Measurements from ENCODE around the gene SLC4A9.

Gene SLC4A9

DNA sequence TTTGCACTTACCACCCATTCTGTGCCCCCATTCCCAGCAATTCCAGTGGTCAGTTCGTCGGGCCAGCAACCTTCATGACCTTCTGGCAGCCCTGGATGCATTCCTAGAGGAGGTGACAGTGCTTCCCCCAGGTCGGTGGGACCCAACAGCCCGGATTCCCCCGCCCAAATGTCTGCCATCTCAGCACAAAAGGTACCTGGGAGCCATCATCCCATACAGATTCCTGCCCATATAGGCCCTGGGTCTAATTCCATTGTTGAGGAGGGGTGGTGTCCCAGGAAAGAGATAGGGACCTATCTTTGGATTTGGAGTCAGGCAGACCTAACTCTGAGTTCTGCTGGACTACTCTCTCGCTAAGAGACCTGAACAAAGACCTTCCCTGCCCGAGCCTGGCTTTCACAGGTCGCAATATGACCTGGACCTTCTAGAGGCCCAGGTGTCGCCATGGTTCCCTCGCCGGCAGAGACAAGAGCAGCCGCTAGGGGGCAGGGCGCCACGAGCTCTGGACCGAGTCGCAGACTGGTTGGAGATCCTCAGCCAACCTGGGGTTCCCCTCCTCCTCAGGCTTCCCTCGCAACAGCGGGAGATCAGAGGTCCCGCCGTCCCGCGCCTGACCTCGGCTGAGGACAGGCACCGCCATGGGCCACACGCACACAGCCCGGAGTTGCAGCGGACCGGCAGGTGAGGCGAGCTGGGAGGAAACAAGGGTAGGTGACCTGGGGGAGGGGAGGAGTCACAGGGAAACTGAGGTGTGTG is 3.1 kb downstream of the SLC4A9 start:
- DNase-seq (ENCODE audit: low spot score), result no peak

DNA sequence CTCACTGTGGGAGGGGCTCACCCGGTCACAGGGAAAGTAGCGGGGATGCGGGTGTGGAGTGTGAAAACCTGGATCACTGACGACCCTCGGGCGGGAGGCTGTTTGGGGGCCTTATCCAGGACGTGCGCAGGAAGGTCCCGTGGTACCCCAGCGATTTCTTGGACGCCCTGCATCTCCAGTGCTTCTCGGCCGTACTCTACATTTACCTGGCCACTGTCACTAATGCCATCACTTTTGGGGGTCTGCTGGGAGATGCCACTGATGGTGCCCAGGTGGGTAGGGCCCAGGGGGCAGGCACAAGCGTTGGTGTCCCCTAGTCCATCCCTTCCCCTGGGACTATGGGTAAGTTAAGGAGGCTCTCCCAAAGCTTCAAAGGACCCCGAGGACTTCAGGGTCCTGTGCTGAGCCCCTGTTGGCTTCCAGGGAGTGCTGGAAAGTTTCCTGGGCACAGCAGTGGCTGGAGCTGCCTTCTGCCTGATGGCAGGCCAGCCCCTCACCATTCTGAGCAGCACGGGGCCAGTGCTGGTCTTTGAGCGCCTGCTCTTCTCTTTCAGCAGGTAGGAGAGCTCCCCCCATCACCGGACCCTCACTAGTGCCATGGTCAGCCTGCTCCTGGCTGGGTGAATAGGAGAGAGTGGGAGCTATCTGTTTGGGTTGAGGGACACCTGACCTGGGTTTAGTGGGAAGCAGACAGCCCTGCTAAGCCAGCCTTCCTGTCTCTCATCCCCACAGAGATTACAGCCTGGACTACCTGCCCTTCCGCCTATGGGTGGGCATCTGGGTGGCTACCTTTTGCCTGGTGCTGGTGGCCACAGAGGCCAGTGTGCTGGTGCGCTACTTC is 3.9 kb downstream of the SLC4A9 start:
- no peak for DNase-seq (ENCODE audit: low spot score)

DNA sequence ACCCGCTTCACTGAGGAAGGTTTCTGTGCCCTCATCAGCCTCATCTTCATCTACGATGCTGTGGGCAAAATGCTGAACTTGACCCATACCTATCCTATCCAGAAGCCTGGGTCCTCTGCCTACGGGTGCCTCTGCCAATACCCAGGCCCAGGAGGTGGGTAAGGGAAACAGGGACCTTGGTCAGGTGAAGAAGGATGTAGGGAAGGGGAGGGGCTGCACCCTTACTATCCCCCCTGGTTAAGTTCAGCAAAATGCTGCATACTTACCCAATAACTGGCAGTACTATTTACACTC is 4.4 kb downstream of the SLC4A9 start:
- no peak for DNase-seq (ENCODE audit: low spot score)

DNA sequence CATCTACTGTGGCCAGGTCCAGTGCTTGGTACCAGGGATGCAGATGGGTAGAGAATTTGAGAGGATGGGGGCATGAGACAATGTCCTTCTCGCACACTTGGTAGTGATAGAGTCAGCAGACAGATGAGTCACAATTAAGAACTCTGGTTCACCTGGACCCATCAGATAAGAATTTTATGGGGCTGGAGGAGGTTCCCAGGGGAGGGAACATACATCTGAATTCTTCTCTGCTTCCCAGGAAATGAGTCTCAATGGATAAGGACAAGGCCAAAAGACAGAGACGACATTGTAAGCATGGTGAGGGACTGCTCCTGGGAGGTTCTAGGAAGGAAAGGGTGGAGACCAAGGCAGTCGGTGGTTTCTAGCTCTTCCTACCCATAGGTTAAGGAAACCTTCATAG is 5.3 kb downstream of the SLC4A9 start:
- DNase-seq (ENCODE audit: low spot score), result no peak

DNA sequence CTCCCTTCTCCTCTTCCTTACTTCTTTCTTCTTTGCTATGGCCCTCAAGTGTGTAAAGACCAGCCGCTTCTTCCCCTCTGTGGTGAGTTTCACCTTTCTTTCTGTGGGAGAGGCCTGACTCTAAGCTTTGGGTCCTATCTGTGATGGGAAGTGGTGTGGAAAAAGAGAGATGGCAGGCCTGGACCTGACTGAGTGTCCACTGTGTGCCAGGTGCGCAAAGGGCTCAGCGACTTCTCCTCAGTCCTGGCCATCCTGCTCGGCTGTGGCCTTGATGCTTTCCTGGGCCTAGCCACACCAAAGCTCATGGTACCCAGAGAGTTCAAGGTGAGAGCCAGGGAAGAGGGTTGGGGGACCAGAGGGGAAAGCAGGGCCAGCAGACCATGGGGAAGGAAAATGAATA is 5.9 kb downstream of the SLC4A9 start:
- DNase-seq (ENCODE audit: low spot score), result no peak

DNA sequence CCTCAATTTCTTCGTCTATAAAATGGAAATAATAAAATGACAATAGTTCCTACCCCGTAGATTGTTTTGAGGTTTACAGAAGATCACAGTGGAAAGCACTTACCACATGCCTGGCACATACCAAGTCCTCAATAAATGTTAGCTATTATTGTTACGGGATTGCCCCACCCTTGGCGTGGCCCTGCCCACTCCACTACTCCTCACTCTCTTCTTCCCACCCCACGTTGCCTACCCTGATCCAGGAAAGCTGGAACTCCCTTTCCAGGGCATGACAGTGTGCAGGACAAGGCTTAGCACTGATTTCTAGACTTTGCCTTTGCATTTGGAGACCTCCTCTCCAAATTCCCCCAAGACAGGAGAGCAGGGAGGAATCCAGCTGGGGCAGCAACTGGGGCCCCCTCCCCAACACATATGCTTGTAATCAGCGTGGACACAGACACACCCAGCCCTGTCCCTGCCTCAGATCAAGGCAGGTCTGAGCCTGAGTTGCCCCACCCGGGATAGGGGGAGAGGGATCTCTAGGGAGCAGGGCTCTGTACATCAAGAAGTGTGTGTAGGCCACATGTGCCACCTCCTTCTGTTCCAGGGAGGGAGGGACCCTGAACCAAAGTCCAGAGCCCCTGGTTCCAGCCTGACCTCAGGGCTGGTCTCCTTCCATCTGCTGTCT is 6.7 kb downstream of the SLC4A9 start:
- no peak for DNase-seq (ENCODE audit: low spot score)

DNA sequence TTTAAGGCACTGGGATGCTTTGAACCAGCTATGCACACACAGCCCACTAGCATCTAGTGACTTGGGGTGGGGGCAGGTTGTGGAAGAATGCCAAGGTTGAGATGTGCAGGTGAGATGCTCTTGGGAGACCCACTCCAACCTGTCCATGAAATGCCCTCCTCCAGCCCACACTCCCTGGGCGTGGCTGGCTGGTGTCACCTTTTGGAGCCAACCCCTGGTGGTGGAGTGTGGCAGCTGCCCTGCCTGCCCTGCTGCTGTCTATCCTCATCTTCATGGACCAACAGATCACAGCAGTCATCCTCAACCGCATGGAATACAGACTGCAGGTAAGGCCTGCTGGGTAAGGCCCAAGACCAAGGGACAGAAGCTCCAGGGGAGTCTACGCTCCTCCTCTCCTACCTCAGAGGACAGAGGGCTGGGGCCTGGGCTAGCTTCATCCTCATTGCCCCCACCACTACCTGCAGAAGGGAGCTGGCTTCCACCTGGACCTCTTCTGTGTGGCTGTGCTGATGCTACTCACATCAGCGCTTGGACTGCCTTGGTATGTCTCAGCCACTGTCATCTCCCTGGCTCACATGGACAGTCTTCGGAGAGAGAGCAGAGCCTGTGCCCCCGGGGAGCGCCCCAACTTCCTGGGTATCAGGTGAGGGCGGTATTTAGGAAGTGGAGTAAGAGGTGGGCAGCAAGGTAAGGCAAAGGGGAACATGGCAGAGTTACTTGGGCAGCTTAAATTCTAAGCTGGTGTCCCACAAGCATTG is 7.4 kb downstream of the SLC4A9 start:
- no peak for DNase-seq (ENCODE audit: low spot score)

DNA sequence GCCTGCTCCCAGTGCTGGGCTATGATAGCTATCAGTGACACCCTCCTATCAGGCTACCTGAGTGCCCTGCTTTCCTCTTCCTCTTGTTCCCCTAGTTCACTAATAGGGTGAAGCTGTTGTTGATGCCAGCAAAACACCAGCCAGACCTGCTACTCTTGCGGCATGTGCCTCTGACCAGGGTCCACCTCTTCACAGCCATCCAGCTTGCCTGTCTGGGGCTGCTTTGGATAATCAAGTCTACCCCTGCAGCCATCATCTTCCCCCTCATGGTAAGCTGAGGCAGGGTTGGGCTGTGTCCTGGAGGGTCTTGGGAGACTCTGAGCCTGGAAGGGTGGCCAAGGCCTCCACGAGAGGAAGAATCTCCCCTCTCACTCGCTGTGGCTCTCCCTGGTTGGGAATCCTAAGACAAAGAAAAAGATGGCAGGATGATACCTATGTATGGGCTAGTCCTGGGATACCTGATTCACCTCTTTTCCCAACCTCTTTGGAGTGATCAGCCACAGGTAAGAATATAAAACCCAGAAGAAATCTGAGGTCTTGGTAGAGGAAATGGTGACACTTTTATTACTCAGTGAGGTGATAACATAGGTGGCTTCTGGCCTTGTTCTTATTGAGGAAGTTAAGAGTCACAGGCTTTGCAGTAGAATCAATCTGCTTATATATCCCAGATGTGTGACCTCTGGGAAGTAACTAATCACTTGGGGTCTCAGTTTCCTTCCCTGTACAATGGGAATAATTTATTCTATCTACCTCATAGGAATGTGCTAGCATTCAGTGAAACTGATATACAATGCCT is 11.6 kb downstream of the SLC4A9 start:
- no peak for DNase-seq (ENCODE audit: low spot score)

DNA sequence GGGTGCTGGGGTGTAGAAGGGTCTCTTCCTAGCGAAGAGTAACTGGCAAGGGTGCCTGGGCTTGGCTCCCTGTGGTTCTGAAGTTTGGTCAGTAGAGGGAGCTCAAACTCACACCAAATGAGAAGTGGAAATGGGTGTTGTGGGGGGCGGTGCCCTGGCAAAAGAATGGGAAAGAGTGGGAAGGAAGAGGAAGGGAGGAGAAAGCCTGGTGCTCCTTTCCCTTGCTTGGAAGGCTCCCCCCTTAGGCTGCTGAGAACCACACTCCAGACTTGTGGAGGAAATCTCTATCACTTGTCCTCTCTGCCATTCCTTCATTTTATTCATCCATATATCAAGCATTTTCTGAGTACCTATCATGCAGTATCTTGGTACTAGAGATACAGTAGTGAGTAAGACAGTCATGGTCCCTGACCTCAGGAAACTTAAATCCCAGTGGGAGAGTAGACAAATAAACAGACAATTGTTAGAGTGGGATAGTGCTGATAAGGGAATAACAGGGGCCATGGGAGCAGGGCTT is 13.0 kb downstream of the SLC4A9 start:
- DNase-seq (ENCODE audit: low spot score), result peak; percentile 74

DNA sequence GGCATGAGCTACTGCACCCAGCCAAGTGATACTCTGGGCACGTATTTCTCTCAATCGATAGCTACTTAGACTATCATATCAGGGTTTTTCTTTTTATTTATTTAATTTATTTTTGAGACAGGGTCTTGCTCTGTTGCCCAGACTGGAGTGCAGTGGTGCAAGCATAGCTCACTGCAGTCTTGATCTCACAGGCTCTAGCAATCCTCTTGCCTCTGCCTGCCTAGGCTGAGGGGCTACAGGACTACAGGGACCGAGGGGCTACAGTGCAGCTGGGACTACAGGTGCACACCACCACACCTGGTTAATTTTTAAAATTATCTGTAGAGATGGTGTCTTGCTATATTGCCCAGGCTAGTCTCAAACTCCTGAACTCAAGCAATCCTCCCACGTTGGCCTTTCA is 21.4 kb downstream of the SLC4A9 start:
- no peak for DNase-seq (ENCODE audit: low spot score)

DNA sequence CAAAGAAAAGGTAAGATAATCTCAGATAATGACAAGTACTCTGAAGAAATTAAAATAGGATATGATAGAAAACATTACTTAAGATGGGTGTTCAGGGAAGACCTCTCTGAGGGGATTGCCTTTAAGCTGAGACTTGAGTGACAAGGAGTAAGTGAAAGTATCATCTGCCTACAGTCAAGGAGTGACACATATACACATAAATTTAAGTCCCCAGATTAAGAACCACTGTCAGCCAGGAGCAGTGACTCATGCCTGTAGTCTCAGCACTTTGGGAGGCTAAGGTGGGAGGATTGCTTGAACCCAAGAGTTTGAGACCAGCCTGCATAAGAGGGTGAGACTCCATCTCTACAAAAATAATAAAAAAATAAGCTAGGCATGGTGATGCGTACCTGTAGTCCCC is 22.0 kb downstream of the SLC4A9 start:
- DNase-seq (ENCODE audit: low spot score), result no peak

DNA sequence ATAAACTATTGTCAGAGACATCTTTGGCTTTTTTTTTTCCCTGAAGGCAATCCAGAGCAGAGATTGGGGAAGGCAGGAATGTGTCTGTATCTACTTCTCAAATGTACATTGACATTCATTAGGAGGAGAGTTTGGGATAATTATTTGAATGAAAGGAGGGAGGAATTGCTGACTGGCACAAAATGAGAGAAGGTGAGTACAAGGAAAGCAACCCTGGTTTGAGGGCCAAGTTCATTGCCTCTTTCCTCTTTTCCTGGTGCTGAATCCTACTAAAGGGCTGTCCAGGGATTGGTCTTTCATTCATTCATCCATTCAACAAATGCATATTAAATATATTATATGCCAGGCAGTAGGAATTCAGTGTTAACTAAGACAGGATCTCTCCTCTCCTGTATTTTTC is 22.9 kb downstream of the SLC4A9 start:
- no peak for DNase-seq (ENCODE audit: low spot score)

DNA sequence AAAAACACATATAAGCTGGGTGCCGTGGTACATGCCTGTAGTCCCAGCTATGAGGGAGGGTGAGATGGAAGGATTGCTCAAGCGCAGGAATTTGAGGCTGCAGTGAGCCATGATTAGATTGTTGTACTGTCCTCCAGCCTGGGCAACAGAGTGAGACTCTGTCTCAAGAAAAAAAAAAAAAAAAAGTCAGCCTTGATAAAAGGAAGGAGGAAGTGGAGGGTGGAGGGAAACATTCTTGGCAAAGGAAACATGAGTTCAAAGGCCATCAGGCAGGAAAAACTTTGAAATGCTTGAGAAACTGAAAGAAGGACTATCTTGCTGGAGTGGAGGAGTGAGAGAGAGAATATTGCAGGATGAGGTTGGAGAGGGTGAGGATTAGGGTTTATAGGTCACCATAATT is 23.3 kb downstream of the SLC4A9 start:
- DNase-seq (ENCODE audit: low spot score), result no peak

DNA sequence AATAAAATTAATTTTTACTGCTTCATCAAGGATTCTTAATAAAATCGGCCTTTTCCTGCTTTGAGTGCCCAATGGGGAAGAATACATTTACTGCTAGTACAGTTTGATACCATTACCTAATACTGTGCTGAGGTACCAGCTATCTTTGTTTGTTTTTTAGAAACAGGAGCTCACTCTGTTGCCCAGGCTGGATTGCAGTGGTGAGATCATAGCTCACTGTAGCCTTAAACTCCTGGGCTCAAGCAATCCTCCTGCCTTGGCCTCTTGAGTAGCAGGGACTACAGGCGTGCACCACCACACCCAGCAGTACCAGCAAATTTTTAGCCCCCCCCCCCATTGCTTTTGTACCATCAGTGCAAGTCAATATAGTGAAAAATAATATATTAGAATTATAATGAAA is 28.1 kb downstream of the SLC4A9 start:
- no peak for DNase-seq (ENCODE audit: low spot score)

DNA sequence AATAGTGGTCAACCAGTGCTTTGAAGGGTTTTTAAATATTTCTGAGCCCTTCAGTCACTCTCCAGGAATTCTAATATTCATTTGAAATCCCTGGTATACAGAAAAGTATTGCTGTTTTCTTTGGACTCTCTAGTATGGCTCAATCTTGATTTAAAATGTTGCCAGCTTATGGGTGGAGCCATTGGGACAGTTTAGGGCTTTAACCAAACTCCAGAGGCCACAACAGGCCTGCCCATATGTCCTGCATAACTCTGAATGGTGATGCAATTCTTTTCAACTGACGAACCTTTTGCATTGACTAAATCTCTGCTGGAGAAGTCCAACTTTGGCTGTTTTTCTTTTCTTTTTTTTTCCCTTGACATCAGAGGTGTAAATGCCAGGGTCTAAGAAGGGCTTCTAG is 31.3 kb downstream of the SLC4A9 start:
- DNase-seq (ENCODE audit: low spot score), result no peak

DNA sequence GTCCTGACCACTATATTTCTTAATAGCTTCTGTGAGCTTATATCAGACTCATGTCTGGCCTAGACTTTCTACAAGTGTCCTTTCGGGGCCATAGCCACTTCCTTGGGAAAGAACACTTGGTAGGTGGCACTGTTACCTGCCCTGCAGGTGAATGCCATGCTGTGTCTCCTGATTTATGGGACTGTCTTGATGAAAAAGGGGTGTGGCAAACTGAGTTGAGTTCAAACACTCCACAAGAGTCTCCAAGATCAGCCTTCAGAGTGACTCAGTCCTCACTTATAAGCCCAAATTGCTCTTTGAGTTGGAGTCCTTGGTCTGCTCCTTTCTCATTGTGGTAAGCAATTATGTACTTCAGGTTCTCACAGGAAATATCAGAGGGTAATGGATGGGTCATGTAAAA is 31.7 kb downstream of the SLC4A9 start:
- DNase-seq (ENCODE audit: low spot score), result no peak

DNA sequence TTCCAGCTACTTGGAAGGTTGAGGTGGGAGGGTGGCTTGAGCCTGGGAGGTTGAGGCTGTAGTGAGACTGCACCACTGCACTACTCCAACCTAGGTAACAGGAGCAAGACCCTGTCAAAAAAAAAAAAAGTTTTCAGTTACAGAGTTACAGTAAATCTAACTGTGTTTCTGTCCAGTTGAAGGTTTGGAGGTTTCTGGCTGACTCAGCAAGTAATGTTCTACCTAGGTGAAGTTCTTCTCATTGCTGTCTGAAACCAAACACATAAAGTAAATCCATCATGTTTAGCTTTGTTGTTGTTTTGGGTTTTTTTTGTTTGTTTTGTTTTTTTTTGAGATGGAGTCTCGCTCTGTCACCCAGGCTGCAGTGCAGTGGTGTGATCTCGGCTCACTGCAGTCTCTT is 33.7 kb downstream of the SLC4A9 start:
- DNase-seq (ENCODE audit: low spot score), result no peak

DNA sequence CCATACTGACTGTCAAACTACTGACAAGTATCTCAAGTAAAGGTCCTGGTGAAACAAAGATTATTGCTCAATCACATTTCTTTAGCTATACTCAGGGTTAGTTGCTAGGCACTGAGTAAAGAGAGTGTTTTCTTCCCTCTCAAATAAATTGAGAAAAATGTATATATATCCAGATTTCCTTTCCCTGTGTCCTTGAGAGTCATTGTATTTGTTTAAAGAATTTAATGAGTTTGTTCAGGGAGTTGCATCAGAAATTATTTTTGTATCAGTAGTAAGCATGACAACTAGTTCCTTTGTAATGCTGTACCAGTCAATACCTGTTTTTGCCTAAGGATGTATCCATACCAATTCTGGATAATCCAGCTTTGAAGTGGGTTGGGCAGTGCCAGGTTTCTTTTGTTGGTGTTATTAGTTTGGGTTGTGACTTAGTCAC is 38.4 kb downstream of the SLC4A9 start:
- DNase-seq (ENCODE audit: low spot score), result no peak

DNA sequence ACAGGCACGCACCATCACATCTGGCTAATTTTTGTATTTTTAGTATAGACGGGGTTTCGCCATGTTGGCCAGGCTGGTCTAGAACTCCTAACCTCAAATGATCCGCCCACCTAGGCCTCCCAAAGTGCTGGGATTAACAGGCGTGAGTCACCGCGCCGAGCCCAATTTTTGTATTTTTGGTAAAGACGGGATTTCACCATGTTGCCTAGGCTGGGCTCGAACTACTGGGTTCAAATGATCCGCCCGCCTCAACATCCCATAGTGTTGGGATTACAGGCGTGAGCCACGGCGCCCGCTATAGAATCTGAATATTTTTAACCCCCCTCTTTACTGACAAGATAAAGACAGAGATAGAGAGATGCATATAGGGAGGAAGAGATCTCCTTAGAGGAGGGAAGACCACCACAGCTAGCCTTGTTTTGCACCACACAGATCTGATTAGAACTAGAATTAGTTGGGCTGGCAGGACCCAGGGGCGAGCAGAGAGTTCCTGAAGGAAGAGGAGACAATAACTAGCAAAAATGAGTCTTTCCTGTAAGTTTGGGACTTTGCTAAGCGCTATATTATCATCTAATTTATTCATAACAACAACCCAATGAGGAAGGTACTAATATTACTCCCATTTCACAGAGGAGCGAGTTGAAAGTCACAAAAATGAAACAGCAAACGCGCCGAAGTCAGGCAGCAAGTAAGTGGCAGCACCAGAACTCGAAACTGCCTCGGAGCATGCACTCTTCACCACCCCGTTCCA is 40.2 kb downstream of the SLC4A9 start:
- peak; percentile 19 for DNase-seq (ENCODE audit: low spot score)

DNA sequence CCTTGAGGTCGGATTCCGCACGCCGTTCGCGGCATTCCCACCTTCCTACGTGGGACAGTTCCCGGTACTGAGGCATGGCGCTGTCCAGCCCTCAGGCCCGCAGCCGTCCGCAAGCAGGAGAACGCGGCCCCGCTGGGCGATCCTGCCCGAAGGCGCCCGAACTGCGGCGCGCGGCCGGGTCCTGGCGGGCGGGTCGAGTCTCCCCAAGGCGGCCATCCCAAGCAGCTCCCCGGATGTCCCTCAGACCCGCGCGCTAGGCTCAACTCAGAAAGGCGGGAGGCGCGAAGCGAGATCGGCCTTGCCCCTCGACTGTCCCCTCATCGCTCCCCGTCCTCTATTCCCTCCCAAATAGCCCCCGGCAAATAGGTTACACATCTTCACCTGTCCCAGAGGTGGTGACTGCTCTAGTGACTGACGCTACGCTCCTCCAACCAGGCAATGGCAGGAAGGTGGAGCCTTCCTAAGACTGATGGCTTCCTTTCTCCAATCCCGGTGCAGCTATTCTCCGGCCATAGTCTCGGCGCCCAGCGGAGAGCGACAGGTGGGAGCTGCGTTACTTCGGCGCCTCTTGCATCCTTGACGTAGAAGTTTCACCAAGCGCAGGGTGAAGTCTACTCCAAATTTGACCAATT is 40.9 kb downstream of the SLC4A9 start:
- DNase-seq (ENCODE audit: low spot score), result peak; percentile 99

All from pons (tissue), 1 donor.